ENCODE data around the gene DCC.
"Not testable (repeated sequence)": the region's sequence is repeated elsewhere in the genome, so short reads cannot be mapped to it uniquely, and the experiment has no call there.

The DCC gene

DNA sequence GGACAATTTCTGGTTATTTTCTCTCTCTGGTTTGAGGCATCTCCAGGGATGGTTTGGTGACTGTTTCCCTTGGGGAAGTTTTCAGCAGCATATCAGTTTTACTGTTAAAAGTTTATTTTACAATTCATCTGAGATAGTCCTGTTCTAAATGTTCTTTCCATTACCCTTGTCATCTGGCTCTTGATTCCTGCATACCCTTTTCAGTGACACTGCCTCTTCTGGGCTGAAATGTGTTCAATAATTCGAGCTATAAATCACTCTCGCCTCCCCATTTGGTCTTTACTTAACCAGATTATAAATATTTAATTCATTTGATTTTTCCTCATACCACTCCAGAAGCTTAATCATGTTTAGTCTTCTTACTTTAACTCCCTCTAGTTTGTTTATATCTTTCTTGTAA is 9.5 kb downstream of the DCC start:
- no peak for DNase-seq

DNA sequence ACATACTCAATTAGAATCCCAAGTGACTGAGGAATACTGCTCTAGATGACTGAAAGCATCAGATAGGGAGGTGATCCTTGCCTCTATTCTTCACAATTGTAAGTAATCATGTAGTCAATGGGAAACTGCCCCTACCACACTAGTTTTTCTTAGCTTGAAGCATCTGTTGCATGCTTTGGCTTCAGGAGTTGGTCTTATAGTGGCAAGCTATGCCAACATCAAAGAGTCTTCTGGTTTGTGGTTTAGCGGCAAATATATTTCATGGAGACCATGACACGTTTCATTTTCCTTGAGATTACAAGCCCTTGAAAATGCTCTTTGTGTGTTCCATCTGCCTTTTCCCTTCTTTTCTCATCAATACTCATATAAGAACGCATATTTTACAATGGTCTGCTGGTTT is 12.9 kb downstream of the DCC start:
- DNase-seq, result no peak

DNA sequence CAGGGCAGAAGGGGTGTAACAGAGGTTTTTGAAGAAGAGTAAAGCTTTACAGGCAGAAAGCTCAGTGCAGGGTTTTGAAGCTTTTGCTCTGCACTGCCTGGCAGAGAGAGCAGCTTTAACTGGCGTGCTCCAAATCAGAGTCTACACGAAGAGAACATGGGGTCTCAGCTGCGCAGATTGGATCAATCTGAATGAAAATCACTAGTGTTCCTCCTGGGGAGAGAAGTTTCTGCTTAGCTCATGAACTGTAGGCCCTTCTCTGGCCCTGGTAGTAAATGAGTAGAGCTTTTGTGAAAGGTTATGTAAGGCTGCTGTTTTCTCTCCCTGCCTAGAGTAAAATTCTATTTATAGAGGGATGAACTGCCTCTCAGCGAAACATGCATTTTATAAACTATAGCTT is 13.6 kb downstream of the DCC start:
- no peak for DNase-seq

DNA sequence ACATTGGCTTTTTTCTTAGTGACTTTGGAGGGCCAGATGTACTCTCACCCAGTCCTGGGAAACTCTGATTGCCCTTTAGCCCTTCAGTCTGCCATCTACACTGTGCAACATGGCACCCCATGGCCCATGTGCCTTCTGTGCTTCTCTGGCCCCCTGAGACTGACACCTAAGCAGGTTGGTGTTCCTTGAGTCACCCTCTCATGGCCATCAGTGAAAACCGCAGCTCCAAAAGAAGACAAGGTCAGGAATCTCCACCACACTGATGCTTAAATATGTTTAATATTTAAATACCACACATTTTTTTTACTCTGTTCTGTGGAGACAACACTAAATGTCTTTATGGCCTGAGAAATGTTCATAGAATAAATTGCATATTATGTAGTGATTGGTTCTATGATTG is 23.9 kb downstream of the DCC start:
- no peak for DNase-seq

DNA sequence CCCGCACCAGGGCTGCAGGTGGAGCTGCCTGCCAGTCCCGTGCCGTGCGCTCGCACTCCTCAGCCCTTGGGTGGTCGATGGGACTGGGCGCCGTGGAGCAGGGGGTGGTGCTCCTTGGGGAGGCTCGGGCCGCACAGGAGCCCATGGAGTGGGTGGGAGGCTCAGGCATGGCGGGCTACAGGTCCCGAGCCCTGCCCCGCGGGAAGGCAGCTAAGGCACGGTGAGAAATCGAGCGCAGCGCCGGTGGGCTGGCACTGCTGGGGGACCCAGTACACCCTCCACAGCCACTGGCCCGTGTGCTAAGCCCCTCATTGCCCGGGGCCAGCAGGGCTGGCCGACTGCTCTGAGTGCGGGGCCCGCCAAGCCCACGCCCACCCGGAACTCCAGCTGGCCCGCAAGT is 26.9 kb downstream of the DCC start:
- not testable (repeated sequence) for DNase-seq

DNA sequence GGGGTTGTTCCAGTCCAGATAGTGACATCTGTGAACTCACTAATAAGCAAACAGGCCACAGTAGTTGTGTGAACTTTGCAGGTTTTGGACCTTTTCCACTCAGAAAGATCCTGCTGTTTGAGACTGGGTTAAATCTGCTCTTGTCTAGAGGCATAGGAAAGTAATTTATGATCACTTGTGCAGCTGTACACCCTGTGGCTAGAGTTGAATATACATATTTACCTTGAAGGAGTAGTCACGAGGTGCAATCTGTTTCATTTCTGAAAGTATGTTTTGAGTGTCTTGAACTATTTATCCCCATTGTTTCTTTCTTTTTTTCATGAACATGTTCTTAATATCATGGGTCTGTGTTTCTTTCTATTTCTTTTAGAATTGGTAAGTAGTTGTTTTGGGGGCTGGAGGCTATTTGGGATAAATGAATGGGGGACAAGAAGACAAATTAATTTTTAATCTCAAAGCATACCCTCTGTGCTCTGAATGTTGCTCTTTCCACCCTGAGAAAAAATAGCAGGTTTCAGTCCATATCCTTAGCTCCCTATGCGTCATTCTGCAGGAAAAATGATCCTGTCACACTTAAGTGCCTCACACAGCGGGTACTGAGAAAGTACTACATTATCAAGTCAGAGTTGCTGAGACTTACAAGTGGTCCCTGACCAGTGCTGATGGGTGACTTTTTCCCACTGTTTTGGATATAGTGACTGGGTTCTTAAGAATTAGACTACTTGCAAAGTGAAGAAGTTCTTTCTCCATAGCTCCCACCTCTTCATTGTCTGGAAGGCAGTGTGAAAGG is 28.2 kb downstream of the DCC start:
- no peak for DNase-seq

DNA sequence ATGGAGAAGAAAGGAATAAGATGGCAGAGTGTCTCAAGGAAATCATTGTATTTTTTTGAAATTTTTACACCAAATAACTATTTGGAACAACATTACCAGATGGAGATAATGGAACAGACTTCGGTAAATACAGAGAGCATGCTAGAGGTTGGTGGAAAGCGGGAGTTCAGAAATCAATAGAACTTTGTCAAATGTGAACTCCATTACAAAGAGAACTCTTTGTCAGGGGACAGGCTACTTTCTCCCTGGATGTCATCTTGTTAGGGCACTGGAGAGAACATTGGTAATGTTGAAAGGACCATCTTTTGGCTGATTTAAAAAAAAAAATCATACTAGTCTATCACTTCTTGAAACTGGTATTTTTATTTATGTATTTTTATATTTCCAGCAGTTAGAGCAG is 30.8 kb downstream of the DCC start:
- DNase-seq, result no peak

DNA sequence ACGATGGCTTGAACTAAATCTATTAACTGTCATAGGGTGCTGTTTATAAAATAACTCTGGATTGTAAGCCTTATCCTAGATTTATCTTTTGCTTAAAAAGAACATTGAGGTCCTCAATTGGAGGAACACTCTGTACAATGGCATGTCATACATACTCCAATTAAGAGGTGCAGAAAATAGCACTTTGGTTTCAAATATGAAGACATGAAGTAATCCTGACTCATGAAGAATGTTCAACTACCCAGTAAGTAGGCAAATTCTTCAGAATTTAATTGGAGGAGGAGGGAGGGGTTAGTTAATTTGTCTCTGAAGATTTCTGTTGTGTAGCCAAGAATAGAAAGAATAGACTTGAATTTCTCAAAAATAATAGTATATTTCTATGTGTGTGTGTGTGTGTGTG is 36.1 kb downstream of the DCC start:
- no peak for DNase-seq

DNA sequence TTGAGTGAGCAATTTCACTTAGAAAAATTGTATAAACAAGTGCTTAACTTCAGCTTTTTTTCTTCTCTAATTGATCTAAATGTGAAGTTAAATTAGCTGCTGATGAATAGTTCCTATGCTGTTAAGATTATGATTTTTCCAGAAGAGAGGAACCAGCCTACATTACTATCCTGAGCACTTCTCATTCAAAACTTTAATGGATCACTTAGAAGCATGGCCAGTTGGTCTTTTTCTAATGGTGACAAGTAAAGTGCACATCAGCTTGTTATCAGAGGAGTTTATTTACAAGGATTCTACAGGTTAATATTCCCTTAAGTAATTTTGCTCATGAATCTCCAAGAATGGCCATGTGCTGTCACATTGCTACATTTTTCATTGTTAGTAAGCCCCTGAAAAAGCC is 37.1 kb downstream of the DCC start:
- no peak for DNase-seq

DNA sequence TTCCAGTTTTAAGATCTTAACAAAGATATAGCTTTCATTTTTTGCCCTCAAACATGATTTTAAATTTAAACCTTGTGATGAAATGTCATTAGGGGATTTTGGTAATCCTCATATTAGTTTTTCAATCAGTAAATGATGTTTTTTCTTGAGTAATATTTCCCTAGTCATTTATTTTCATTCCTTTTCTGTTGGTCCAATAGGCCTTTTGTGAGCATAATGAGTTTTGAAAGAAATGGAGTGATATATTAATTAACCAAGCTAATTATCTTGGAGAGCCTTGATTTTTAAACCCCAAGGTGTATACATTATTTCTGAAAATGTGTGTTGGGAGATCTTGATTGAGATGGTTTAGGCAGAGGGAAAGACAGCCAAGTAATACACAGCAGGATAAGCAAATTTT is 46.3 kb downstream of the DCC start:
- no peak for DNase-seq

DNA sequence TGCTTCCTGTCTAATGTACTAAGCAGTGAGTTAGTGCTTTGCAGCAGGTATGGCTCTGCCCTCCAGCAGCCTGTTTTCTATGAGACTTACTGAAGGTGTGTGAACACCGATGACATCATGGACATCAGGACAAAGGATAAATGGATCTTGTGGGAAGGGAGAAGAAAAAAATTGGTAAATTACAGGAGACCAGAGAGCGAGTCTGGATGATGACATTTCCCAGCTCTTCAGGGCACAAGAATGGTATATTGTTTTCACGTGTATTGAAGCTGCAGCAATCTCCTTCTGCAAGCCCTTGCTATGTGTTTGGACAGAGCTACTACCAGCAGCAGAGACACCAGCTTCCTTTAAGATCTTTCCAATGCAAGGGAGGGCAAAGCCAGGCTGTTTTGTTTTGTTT is 47.2 kb downstream of the DCC start:
- no peak for DNase-seq

DNA sequence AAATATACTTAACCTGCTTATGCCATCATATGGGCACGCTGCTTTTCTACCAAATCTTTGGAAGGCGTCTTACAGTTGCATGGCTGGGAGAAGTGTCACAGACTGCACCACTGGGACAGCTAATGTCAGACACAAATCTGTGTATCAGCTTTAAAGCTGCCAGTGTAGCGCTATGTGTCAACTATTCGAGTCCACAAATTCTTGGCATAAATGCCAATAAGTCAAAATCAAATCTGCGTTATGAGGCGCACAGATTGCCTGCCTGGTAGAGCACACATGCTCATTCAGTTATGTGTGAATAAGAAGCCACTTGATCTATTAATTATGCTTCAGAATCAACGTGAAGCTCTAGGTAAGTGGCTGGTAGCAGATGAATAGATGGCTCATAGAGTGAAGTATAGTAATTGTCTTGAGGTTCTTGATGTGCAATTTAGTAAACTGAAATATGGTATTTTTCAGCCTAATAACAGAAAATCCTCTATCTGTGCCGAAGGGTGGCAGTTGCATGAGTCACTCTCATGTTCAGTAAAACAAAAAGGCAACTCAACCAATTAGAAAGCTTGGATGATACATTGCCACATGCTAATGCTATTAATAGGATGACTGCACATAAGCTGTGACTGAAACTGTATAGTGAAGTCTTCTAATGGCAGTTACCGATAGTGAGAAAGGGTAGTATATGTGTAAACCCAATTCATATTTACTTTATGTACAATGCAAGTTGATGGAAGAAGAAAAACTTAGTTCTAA is 52.0 kb downstream of the DCC start:
- DNase-seq, result no peak

DNA sequence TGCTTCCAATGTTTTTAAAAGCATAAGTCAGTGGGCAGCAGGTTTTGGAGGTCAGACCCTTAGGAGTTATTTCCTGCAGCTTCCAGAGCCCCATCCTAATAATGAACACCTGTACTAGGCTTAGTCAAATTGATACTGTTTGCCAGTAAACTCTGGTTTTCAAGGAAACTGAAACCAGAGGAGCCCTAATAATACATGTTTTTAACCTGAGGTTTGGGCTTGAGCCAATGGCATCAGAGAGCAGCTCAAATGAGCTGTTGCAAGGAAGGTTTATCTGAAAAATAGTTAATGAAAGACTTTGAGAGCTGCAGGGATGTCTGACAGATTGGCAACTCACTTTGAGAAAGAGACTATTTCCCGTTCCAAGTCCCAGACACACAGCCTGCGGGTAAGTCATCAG is 54.6 kb downstream of the DCC start:
- DNase-seq, result no peak

DNA sequence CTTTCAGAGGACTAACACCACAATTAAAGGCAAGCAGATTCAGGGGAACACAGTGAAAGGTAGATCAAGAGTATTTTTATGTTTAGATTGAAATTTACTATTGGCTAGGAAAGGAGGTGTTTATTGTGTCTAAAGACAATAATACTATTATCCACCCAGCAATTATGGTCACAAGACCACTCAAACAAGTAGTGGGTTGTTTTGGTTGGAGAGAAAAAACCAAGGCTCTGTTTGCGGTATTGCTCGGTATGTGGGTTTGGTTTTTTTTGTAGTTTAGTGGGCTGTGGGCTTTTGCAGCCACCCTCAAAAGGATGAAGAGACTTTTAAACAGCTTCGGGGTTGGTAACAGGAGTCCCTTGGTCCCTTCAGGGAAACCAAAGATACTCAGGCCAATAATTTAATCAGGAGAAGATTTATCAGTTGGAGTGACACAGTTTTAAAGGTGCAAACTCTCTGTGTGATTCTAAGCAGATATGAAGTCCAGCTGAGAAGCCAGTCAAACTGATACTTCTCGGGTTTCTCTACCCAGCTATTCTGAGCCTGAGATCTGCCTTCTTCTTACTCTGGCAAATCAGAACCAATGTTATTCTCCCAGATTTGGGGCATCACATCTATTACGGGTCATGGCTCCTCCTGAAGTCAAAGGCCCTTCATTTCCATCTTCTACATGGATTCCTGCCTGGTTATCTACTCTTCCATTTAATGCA is 55.3 kb downstream of the DCC start:
- DNase-seq, result no peak

DNA sequence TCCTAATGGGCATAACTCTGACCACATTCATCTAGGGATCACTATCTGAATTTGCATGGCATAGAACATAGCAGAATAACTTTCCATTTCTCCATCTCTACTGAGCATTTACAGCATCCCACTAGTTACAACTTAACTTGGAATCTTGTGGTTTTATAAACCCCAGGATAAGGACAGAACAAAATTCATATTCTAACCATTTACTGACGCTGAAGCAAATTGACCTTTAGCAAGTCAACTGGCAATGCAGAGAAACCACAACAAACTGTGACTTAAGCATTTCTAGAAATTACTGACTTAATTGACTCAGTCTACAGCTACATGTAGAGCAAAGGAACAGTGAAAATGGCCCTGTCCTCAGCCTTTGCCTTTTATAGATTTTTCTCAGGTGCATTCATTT is 61.2 kb downstream of the DCC start:
- no peak for DNase-seq

DNA sequence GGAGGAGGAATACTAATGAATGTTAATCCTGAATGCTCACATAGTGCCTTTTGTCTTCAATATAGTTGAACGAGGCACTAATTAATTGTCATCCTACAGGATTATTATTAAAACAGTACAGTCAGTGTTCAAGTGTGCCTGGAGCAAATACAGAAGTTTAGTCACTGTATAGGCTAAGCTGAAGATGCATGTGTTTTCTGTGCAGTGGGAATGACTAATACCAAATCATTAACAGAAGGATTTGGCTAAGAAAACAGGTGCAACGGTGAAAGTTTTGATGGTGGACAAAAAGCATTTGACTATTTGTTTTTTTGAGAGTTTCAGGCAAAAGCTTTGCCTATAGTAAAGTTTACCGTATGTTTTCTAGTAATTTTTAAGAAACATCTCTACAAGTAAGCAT is 62.8 kb downstream of the DCC start:
- DNase-seq, result no peak

DNA sequence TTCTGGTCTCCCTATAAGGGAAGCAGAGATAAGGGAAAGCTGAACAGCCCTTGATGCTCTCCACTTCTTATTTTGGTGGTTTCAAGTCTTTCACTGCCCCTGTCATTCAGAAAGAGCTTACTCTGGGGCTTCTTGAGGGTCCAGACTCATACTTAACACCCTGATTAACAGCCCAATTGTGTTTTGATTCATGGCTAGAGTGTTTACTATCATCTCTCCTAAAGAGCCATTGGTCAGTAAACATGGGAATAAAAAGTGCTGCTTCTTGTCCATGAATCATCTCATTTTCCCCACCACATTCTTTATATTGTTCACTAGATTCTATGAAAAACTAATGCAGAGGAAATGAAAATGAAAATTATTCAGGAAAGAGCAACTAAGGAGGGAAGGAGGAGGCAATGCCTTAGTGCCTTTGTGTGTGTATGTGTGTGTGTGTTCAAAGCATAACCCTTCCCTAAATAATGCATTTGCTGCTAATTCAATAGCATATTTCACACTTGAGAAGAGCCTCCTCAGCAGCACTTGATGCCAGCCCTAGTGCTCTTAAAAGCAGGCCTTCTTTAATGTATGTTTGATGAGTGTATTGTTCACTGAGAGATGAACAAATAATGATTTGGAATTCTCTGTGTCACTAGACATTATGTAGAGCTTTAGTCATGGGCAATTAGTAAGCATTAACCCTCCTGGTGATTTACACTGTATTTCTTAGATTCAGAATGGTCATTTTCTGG is 63.5 kb downstream of the DCC start:
- no peak for DNase-seq

DNA sequence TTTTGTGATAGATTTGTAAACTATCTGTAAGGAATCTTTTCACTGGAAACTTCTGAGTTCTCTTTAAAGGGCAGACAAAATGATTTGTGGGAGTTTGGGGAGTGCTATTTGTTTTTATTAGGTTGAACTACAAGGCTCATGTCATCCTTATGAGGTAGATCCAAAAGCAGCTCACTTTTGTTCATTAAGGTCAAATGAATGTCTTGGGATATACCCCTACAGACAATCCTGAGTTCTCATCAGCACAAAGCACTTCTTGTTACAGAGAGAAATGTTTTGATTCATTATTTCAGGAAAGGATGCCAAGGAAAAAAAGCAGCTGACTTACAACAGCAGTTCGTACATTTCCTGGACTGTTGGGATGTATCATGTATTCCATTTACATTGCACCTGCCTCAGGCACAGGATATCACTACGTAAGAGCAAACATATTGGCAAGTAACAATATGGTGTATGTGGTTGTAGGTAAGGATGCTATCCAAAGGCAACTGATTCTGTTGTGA is 68.9 kb downstream of the DCC start:
- DNase-seq, result no peak

DNA sequence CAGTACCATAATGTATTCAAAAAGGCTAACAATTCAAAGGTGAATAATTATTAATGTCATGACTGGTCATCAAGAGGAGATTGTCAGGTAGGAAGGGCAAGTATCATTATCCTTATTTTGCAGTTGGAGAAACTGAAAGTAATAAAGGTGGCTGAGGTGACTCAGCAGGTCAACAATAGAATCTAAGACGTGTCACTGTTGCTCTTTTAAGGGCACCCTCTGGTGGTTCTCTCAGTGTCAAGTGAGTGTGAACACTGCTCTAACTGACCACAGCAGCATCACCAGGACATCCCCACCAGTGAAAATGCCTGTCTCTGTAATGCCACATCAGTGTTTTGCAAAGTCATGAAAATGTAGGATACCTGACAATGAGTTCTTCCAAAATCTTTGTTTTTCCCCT is 69.7 kb downstream of the DCC start:
- no peak for DNase-seq

DNA sequence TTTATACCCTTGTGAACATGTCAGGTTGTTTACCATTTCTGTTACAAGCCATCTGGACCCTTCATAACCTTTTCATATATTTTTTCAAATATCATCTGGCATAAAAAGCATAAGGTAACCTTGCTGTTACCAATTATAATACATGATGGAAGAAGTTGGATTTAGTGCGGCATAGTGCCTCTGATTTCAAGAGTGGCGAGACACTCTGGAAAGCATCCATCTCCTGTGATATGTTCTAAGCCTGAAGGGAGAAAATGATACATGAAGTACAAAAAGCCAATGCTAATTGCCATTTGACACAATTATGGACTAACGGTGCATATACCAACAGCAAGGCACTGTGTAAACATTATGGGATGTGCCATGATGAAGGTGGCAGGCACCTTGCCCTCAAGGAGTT is 75.1 kb downstream of the DCC start:
- no peak for DNase-seq

DNA sequence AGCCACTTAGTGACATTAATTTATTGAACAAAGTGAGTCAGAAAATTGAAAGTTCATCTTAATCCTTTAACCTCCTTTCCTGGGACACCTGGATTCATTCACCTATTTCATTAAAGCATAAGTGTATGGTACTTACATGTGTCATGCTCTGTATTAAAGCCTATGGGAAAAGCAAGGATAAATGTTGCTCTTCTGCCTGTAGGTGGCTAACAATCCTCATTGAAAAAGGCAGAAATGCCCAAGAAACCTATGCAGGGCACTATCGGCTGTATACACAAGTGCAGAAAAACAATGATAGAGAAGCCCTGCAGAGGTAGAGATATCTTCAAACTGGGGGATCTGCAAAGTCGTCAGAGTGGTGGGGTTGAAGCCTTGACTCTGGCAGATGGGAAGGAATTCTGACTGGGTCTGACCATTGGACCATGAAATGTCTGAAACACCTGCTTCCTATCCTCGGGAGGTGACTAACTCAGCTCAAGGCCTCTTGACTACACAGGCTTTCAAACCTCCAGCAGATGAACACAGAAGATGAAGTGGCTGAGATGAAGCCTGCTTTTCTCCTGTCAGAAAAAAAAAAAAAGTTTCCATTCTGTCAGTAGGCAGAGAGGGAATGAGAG is 83.1 kb downstream of the DCC start:
- no peak for DNase-seq

DNA sequence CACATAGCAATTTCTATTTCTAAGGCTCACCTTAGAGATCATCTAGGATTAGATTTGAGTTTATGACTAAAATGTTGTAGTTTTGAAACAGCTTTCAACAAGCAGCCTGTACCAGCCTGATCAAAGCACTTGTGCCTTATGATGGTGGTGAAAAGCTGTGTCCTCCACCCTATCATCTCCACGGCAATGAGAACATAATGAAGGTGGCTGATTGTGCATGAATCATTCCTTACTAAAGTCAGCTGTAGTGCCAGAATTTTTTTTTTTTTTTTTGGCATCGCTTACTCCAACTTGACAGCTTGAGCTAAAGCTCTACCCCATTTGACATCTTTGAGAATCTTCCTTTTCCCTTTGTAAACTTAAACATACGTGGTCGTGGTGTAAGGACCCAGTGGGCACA is 86.0 kb downstream of the DCC start:
- DNase-seq, result no peak

DNA sequence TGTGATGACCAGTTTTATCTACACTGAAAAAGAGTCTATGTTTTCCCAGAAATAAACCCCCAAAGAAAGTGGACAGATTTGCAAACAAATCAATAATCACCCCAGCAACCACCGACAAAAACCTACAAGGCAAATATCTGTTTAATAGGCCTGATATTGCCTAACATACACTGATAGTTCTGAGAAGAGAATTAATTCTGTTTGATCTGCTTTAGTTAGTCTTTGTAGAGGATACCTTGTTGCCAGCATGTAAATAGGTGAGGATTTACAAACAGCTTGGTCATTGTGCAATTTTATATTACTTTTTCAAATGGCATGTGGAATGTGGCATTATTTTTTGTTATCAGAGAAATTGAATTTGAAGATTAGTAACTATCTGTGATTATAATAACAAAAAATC is 86.5 kb downstream of the DCC start:
- no peak for DNase-seq

Measured in activated effector memory CD4-positive, alpha-beta T cell treated with Interleukin-2 at 50 U/mL for 16 hours (primary cell).